Type B pancreatic cell (in vitro differentiated cells): Measurements from ENCODE around the gene ZNF800. TPM values are rescaled to one million over a fixed set of nuclear protein-coding genes. Genes with fewer than 3 reads are reported as not detected.

ENCODE experiments used
- DNase-seq: peaks from one replicate; pipeline ENCODE4 v3.0.0; 2021; ENCODE audit warnings: mixed read lengths; ENCODE audit not compliant: unreplicated experiment; ENCODE audit errors: extremely low spot score
- H3K27ac Mint-ChIP-seq: 2 replicates; pipeline ENCODE4 v1.8.0; 2021; ENCODE audit warnings: mild to moderate bottlenecking, mixed read lengths
- H3K27me3 Mint-ChIP-seq: 2 replicates; pipeline ENCODE4 v1.8.0; 2021; ENCODE audit warnings: mixed read lengths
- H3K36me3 Mint-ChIP-seq: 2 replicates; pipeline ENCODE4 v1.8.0; 2021; ENCODE audit warnings: mixed read lengths
- H3K4me1 Mint-ChIP-seq: one replicate; pipeline ENCODE4 v1.8.0; 2021; ENCODE audit warnings: mixed read lengths; ENCODE audit not compliant: unreplicated experiment
- H3K4me3 Mint-ChIP-seq: 2 replicates; pipeline ENCODE4 v1.8.0; 2021; ENCODE audit warnings: mild to moderate bottlenecking, mixed read lengths
- H3K9me3 Mint-ChIP-seq: 2 replicates; pipeline ENCODE4 v1.8.0; 2021; ENCODE audit warnings: mixed read lengths
- CTCF ChIP-seq: fragments of 200-600 bp; sonication (generic); conservative IDR thresholded peaks from 2 replicates; pipeline ENCODE4 v1.5.0; 2021; ENCODE audit warnings: antibody characterized with exemption, mild to moderate bottlenecking
- total RNA-seq: library from RNA; stranded (reverse); gene quantifications from 2 replicates; pipeline ENCODE4 v1.2.1, GENCODE V29; 2021; ENCODE audit warnings: low replicate concordance

The ZNF800 gene
- total RNA-seq, 1 donor from 2014 or later = 26.2 TPM

- Mint-ChIP-seq H3K27me3 (peaks cover under 1% of the 10 kb centered on the region), H3K9me3 (no peaks in the 10 kb centered on the region), H3K27ac (no peak overlapping the region), H3K4me3 (no peak overlapping the region), H3K36me3 (peaks cover 27% of the 10 kb centered on the region), H3K4me1 (peaks cover 7% of the 10 kb centered on the region)
- TF ChIP-seq CTCF = no peak
- DNase-seq = no peak
Measured at GRCh38 chr7:127387974-127388373, 4.5 kb downstream of the ZNF800 start.

GRCh38 chr7:127383123-127383835 lies 9.2 kb downstream of the ZNF800 start:
- Mint-ChIP-seq H3K4me1 (no peaks in the 10 kb centered on the region), H3K36me3 (peaks cover 13% of the 10 kb centered on the region), H3K9me3 (no peaks in the 10 kb centered on the region), H3K27me3 (no peaks in the 10 kb centered on the region), H3K27ac (peak overlapping the region; percentile 48), H3K4me3 (no peak overlapping the region)
- TF ChIP-seq CTCF = no peak
- DNase-seq = no peak

- no peak for DNase-seq
Measured at GRCh38 chr7:127382301-127383085, 10.0 kb downstream of the ZNF800 start.

GRCh38 chr7:127380479-127380878 lies 12.0 kb downstream of the ZNF800 start:
- H3K9me3 Mint-ChIP-seq = no peaks in the 10 kb centered on the region
- peaks cover 18% of the 10 kb centered on the region for H3K36me3 Mint-ChIP-seq
- TF ChIP-seq CTCF = no peak
- H3K4me3 Mint-ChIP-seq = no peak overlapping the region
- H3K27me3 Mint-ChIP-seq = no peaks in the 10 kb centered on the region
- H3K27ac Mint-ChIP-seq = no peak overlapping the region
- no peak for DNase-seq
- H3K4me1 Mint-ChIP-seq = no peaks in the 10 kb centered on the region

More at GRCh38 chr7:127382301-127383085, 10.0 kb downstream of the ZNF800 start:
- TF ChIP-seq CTCF = no peak
- Mint-ChIP-seq H3K27ac (no peak overlapping the region), H3K9me3 (no peaks in the 10 kb centered on the region), H3K4me1 (no peaks in the 10 kb centered on the region), H3K27me3 (no peaks in the 10 kb centered on the region), H3K36me3 (peaks cover 13% of the 10 kb centered on the region), H3K4me3 (no peak overlapping the region)

- Mint-ChIP-seq H3K4me3 (no peak overlapping the region), H3K4me1 (no peaks in the 10 kb centered on the region), H3K27me3 (no peaks in the 10 kb centered on the region), H3K9me3 (no peaks in the 10 kb centered on the region), H3K36me3 (peaks cover 18% of the 10 kb centered on the region), H3K27ac (no peak overlapping the region)
- DNase-seq = no peak
- no peak for TF ChIP-seq CTCF
Measured at GRCh38 chr7:127379642-127380041, 12.9 kb downstream of the ZNF800 start.
